Measurements from ENCODE around the gene SKOR1. TPM values are rescaled to one million over a fixed set of nuclear protein-coding genes. Genes with fewer than 3 reads are reported as not detected.

SKOR1 gene
- total RNA-seq, 4 donors from 2014 or later, result 1.1 to 2.3 (median 1.5) TPM

GRCh38 chr15:67778968-67779548 is 46.3 kb upstream of the SKOR1 start:
- no peak for DNase-seq (ENCODE audit: low spot score in 2 of 2)
- H3K27ac ChIP-seq, result no peak overlapping the region
- H3K4me3 ChIP-seq, result no peak overlapping the region
- no peaks in the 10 kb centered on the region for H3K4me1 ChIP-seq
- TF ChIP-seq POLR2AphosphoS5 (IDR thresholded peaks at IDR 0.05) (no peak), EP300 (IDR thresholded peaks at IDR 0.05) (no peak), CTCF (IDR thresholded peaks at IDR 0.05) (no peak), POLR2A (IDR thresholded peaks at IDR 0.05) (no peak)
- 83% methylated on average over 5 of the region's 5 CpGs for WGBS
- H3K9me3 ChIP-seq, result no peaks in the 10 kb centered on the region
- H3K36me3 ChIP-seq, result peaks cover 10% of the 10 kb centered on the region
- no peaks in the 10 kb centered on the region for H3K27me3 ChIP-seq

- Histone ChIP-seq H3K4me1 (no peaks in the 10 kb centered on the region), H3K27me3 (no peaks in the 10 kb centered on the region), H3K36me3 (peaks cover 10% of the 10 kb centered on the region), H3K9me3 (no peaks in the 10 kb centered on the region), H3K27ac (no peak overlapping the region), H3K4me3 (no peak overlapping the region)
- TF ChIP-seq CTCF (IDR thresholded peaks at IDR 0.05) (no peak), POLR2AphosphoS5 (IDR thresholded peaks at IDR 0.05) (no peak), EP300 (IDR thresholded peaks at IDR 0.05) (no peak), POLR2A (IDR thresholded peaks at IDR 0.05) (no peak)
- WGBS, result 89% methylated on average over 6 of the region's 6 CpGs
- DNase-seq (ENCODE audit: low spot score in 2 of 2), result no peak
Observed at GRCh38 chr15:67779549-67780111, 45.7 kb upstream of the SKOR1 start.

GRCh38 chr15:67781061-67781460 is 44.2 kb upstream of the SKOR1 start:
- no peak overlapping the region for H3K27ac ChIP-seq
- DNase-seq (ENCODE audit: low spot score in 2 of 2), result no peak
- no peaks in the 10 kb centered on the region for H3K9me3 ChIP-seq
- no peak for TF ChIP-seq CTCF (IDR thresholded peaks at IDR 0.05)
- TF ChIP-seq POLR2AphosphoS5 (IDR thresholded peaks at IDR 0.05), result no peak
- no peak for TF ChIP-seq EP300 (IDR thresholded peaks at IDR 0.05)
- no peak for TF ChIP-seq POLR2A (IDR thresholded peaks at IDR 0.05)
- no peaks in the 10 kb centered on the region for H3K4me1 ChIP-seq
- no peak overlapping the region for H3K4me3 ChIP-seq
- H3K36me3 ChIP-seq, result peaks cover 10% of the 10 kb centered on the region
- 86% methylated on average over 3 of the region's 3 CpGs for WGBS
- no peaks in the 10 kb centered on the region for H3K27me3 ChIP-seq

- Histone ChIP-seq H3K27me3 (no peaks in the 10 kb centered on the region), H3K9me3 (no peaks in the 10 kb centered on the region), H3K4me1 (no peaks in the 10 kb centered on the region), H3K36me3 (peaks cover 10% of the 10 kb centered on the region), H3K27ac (no peak overlapping the region), H3K4me3 (no peak overlapping the region)
- TF ChIP-seq POLR2AphosphoS5 (IDR thresholded peaks at IDR 0.05) (no peak), CTCF (IDR thresholded peaks at IDR 0.05) (no peak), EP300 (IDR thresholded peaks at IDR 0.05) (no peak), POLR2A (IDR thresholded peaks at IDR 0.05) (no peak)
- DNase-seq (ENCODE audit: low spot score in 2 of 2), result no peak
- 76% methylated on average over 10 of the region's 10 CpGs for WGBS
Observed at GRCh38 chr15:67781907-67782690, 43.2 kb upstream of the SKOR1 start.

GRCh38 chr15:67782691-67782991 is 42.7 kb upstream of the SKOR1 start:
- no peaks in the 10 kb centered on the region for H3K27me3 ChIP-seq
- no peak overlapping the region for H3K4me3 ChIP-seq
- no peaks in the 10 kb centered on the region for H3K4me1 ChIP-seq
- DNase-seq (ENCODE audit: low spot score in 2 of 2), result no peak
- H3K36me3 ChIP-seq, result peaks cover 10% of the 10 kb centered on the region
- 77% methylated on average over 7 of the region's 7 CpGs for WGBS
- TF ChIP-seq EP300 (IDR thresholded peaks at IDR 0.05), result no peak
- no peak for TF ChIP-seq POLR2AphosphoS5 (IDR thresholded peaks at IDR 0.05)
- TF ChIP-seq CTCF (IDR thresholded peaks at IDR 0.05), result no peak
- no peak for TF ChIP-seq POLR2A (IDR thresholded peaks at IDR 0.05)
- H3K27ac ChIP-seq, result no peak overlapping the region
- H3K9me3 ChIP-seq, result no peaks in the 10 kb centered on the region

Data from suprapubic skin (tissue), 4 donors.